ENCODE data around the gene USP40.

- TF ChIP-seq EP300 (IDR thresholded peaks at IDR 0.05; ENCODE audit: borderline replicate concordance in 1 of 2, control insufficient read depth in 1 of 2, low read depth in 2 of 2, low read length in 2 of 2) (no peak), CTCF (IDR thresholded peaks at IDR 0.05 in 2 of 3, conservative IDR thresholded peaks at IDR 0.05 in 1 of 3; ENCODE audit: control insufficient read depth in 2 of 3, extremely low read depth in 1 of 3, insufficient read depth in 1 of 3, low read depth in 3 of 3, low read length in 3 of 3) (no peak), CREM (IDR thresholded peaks at IDR 0.05; ENCODE audit: low read depth) (no peak), POLR2AphosphoS5 (IDR thresholded peaks at IDR 0.05; ENCODE audit: low read length) (no peak), USF2 (IDR thresholded peaks at IDR 0.05; ENCODE audit: borderline replicate concordance, low read depth, low read length) (no peak)
Observed at GRCh38 chr2:233486778-233487552, 79.6 kb downstream of the USP40 start.

Measured in GM12878 (cell line).